Measurements from ENCODE around the gene ZDHHC1.

Gene ZDHHC1

GRCh38 chr16:67426950-67427349 is 10.7 kb upstream of the ZDHHC1 start:
- Histone ChIP-seq H3K4me3 (replicated peaks; ENCODE audit: insufficient read depth, low read length) (no peak overlapping the region), H3K27me3 (ENCODE audit: insufficient read depth, poor library complexity, severe bottlenecking) (peaks cover 29% of the 10 kb centered on the region), H3K27ac (replicated peaks) (no peak overlapping the region)
- no peak for DNase-seq (ENCODE audit: low read depth in 1 of 2, low spot score in 1 of 2)
- TF ChIP-seq CTCF (IDR thresholded peaks at IDR 0.05; ENCODE audit: insufficient read depth, low read length) (no peak), REST (IDR thresholded peaks at IDR 0.05; ENCODE audit: insufficient replicate concordance, low read depth) (no peak)

GRCh38 chr16:67426022-67426421 is 9.7 kb upstream of the ZDHHC1 start:
- TF ChIP-seq REST (IDR thresholded peaks at IDR 0.05; ENCODE audit: insufficient replicate concordance, low read depth) (no peak), POLR2AphosphoS5 (IDR thresholded peaks at IDR 0.05; ENCODE audit: low read depth) (no peak), CTCF (IDR thresholded peaks at IDR 0.05; ENCODE audit: insufficient read depth, low read length) (no peak), GABPA (IDR thresholded peaks at IDR 0.05; ENCODE audit: low read depth) (no peak), SPI1 (IDR thresholded peaks at IDR 0.05; ENCODE audit: borderline replicate concordance, low read depth) (no peak)
- peaks cover 23% of the 10 kb centered on the region for H3K27me3 ChIP-seq (ENCODE audit: insufficient read depth, poor library complexity, severe bottlenecking)
- no peak for DNase-seq (ENCODE audit: low read depth in 1 of 2, low spot score in 1 of 2)
- H3K4me3 ChIP-seq (replicated peaks; ENCODE audit: insufficient read depth, low read length): no peak overlapping the region
- H3K27ac ChIP-seq (replicated peaks): no peak overlapping the region

- H3K4me3 ChIP-seq (replicated peaks; ENCODE audit: insufficient read depth, low read length): no peak overlapping the region
- H3K27me3 ChIP-seq (ENCODE audit: insufficient read depth, poor library complexity, severe bottlenecking): peaks cover 23% of the 10 kb centered on the region
- H3K27ac ChIP-seq (replicated peaks): no peak overlapping the region
- TF ChIP-seq CTCF (IDR thresholded peaks at IDR 0.05; ENCODE audit: insufficient read depth, low read length) (no peak), GABPA (IDR thresholded peaks at IDR 0.05; ENCODE audit: low read depth) (no peak), POLR2AphosphoS5 (IDR thresholded peaks at IDR 0.05; ENCODE audit: low read depth) (no peak), SPI1 (IDR thresholded peaks at IDR 0.05; ENCODE audit: borderline replicate concordance, low read depth) (no peak), REST (IDR thresholded peaks at IDR 0.05; ENCODE audit: insufficient replicate concordance, low read depth) (no peak)
- DNase-seq (ENCODE audit: low read depth in 1 of 2, low spot score in 1 of 2): no peak
Observed at GRCh38 chr16:67425580-67425979, 9.3 kb upstream of the ZDHHC1 start.
